Neural cell (in vitro differentiated cells): ENCODE measurements around the gene IDUA. TPM values are rescaled to one million over a fixed set of nuclear protein-coding genes. Genes with fewer than 3 reads are reported as not detected.

Experiments
- polyA plus RNA-seq: library from polyadenylated mRNA; depleted of rRNA; stranded (reverse); fragments of >200 nt; gene quantifications from 2 replicates; pipeline ENCODE4 v1.2.3, GENCODE V29; 2014

Gene IDUA
- polyA plus RNA-seq, 1 donor from 2014 or later: 12.7 TPM

Other genes with a start within 250 kb of the IDUA start
- gene CPLX1, start 160.9 kb upstream of the IDUA start, polyA plus RNA-seq: 5.1 and 7.6 TPM in 2 replicates
- gene GAK, start 54.7 kb upstream of the IDUA start, polyA plus RNA-seq: 58.8 and 66.0 TPM in 2 replicates
- 36.9 and 38.0 TPM in 2 replicates for gene TMEM175, start 54.6 kb upstream of the IDUA start, polyA plus RNA-seq
- 32.4 and 46.0 TPM in 2 replicates for gene DGKQ, start 13.5 kb upstream of the IDUA start, polyA plus RNA-seq
- gene SLC26A1, start 6.4 kb downstream of the IDUA start, polyA plus RNA-seq: 0.12 and 1.1 TPM in 2 replicates
- 0.97 and 3.3 TPM in 2 replicates for gene FGFRL1, start 24.6 kb downstream of the IDUA start, polyA plus RNA-seq
- gene RNF212, start 126.5 kb downstream of the IDUA start, polyA plus RNA-seq: 0.30 and 1.5 TPM in 2 replicates
- 0.57 and 0.78 TPM in 2 replicates for gene SPON2, start 185.5 kb downstream of the IDUA start, polyA plus RNA-seq